Measurements from ENCODE around the gene IL25. TPM values are rescaled to one million over a fixed set of nuclear protein-coding genes. Genes with fewer than 3 reads are reported as not detected.

IL25 gene
- not detected in 2 replicates for total RNA-seq
- polyA plus RNA-seq = not detected in 2 replicates

DNA sequence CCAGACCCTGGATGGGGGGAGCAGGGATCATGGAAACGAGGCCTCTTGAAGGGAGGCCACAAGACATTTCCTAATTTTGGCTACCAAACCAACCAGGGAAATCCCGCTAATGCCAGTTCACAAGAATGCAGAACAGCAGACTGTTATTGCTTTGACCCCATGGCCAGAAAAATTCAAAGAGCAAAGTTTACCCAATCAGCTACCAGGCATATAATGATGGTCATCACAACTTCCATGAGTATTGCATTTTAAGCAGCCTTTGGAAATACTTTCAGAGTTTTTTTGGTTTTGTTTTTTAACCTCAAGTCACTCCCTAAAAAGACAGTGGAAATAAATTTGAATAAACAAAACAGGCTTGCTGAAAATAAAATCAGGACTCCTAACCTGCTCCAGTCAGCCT is at the start of gene IL25:
IL25 (plus strand) TSS at position 301 of the 400 bp plus-strand sequence.
- Histone ChIP-seq H3K79me2 (no peaks in the 10 kb centered on the region), H3K36me3 (replicated peaks; ENCODE audit: insufficient read depth, low read depth) (no peaks in the 10 kb centered on the region), H3K4me1 (ENCODE audit: insufficient read depth) (no peaks in the 10 kb centered on the region), H4K20me1 (ENCODE audit: insufficient read depth, poor library complexity, severe bottlenecking) (no peaks in the 10 kb centered on the region), H3K27me3 (no peaks in the 10 kb centered on the region), H3K4me3 (no peak within 1 kb of the TSS), H3K4me2 (no peak within 1 kb of the TSS), H3K27ac (no peak within 1 kb of the TSS), H2AFZ (no peak within 1 kb of the TSS), H3K9me3 (ENCODE audit: low read depth) (no peaks in the 10 kb centered on the region), H3K9me2 (replicated peaks; ENCODE audit: insufficient read depth) (no peaks in the 10 kb centered on the region)
- WGBS (ENCODE audit: low lambda C conversion rate, missing lambda C conversion rate) = 90% methylated on average over 2 of the region's 2 CpGs
- TF ChIP-seq, protein P1, sequence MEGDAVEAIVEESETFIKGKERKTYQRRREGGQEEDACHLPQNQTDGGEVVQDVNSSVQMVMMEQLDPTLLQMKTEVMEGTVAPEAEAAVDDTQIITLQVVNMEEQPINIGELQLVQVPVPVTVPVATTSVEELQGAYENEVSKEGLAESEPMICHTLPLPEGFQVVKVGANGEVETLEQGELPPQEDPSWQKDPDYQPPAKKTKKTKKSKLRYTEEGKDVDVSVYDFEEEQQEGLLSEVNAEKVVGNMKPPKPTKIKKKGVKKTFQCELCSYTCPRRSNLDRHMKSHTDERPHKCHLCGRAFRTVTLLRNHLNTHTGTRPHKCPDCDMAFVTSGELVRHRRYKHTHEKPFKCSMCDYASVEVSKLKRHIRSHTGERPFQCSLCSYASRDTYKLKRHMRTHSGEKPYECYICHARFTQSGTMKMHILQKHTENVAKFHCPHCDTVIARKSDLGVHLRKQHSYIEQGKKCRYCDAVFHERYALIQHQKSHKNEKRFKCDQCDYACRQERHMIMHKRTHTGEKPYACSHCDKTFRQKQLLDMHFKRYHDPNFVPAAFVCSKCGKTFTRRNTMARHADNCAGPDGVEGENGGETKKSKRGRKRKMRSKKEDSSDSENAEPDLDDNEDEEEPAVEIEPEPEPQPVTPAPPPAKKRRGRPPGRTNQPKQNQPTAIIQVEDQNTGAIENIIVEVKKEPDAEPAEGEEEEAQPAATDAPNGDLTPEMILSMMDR (IDR thresholded peaks at IDR 0.05; ENCODE audit: poor library complexity) = no peak
- no peak for TF ChIP-seq EZH2 (IDR thresholded peaks at IDR 0.05; ENCODE audit: borderline replicate concordance)
- no peak for TF ChIP-seq EZH2phosphoT487 (IDR thresholded peaks at IDR 0.05; ENCODE audit: low read depth, severe bottlenecking, unreplicated experiment)
- no peak for DNase-seq (ENCODE audit: low spot score)

DNA sequence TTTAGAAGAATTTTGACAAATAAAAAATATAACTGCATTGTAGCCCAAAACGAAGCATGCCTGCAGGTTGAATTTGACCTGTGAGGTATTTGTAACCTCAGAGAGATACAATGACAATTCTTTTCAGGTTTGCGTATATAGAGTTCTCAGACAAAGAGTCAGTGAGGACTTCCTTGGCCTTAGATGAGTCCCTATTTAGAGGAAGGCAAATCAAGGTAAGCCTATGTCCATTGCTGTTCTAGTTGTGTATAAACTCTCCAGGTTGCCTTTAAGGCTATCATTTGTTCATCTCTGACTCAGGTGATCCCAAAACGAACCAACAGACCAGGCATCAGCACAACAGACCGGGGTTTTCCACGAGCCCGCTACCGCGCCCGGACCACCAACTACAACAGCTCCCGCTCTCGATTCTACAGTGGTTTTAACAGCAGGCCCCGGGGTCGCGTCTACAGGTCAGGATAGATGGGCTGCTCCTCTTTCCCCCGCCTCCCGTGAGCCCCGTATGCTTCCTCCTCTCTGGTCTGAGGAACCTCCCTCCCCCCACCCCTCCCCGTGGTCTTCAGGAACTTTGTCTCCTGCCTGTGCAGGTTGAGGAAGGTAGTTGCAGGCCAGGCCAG is 48.7 kb upstream of the IL25 start:
- H4K20me1 ChIP-seq (ENCODE audit: insufficient read depth, poor library complexity, severe bottlenecking) = peaks cover 12% of the 10 kb centered on the region
- no peaks in the 10 kb centered on the region for H3K9me2 ChIP-seq (replicated peaks; ENCODE audit: insufficient read depth)
- no peaks in the 10 kb centered on the region for H3K36me3 ChIP-seq (replicated peaks; ENCODE audit: insufficient read depth, low read depth)
- H3K4me3 ChIP-seq = no peak overlapping the region
- H3K79me2 ChIP-seq = peaks cover 28% of the 10 kb centered on the region
- no peak overlapping the region for H2AFZ ChIP-seq
- 91% methylated on average over 13 of the region's 18 CpGs for WGBS (ENCODE audit: low lambda C conversion rate, missing lambda C conversion rate)
- H3K9me3 ChIP-seq (ENCODE audit: low read depth) = no peaks in the 10 kb centered on the region
- no peak for DNase-seq (ENCODE audit: low spot score)
- H3K4me1 ChIP-seq (ENCODE audit: insufficient read depth) = peaks cover 14% of the 10 kb centered on the region
- no peak overlapping the region for H3K27ac ChIP-seq
- no peaks in the 10 kb centered on the region for H3K27me3 ChIP-seq
- peak overlapping the region; percentile 91 for H3K4me2 ChIP-seq
- TF ChIP-seq EZH2 (IDR thresholded peaks at IDR 0.05; ENCODE audit: borderline replicate concordance) (no peak), EZH2phosphoT487 (IDR thresholded peaks at IDR 0.05; ENCODE audit: low read depth, severe bottlenecking, unreplicated experiment) (no peak)
- TF ChIP-seq, protein P1 (IDR thresholded peaks at IDR 0.05; ENCODE audit: poor library complexity) = no peak

DNA sequence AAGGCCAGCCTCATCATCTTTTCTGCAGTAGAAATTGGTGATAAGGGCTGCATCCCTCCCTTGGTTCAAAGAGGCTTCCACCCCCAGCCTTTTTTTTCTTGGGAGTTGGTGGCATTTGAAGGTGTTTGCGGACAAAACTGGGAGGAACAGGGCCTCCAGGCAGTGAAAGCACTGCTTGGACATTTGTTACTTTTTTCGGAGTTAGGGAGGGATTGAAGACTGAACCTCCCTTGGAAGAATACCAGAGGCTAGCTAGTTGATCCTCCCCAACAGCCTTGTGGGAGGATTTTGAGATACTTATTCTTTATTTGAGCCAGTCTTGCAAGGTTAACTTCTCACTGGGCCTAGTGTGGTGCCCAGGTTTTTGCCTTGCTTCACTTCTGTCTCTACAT is 48.2 kb upstream of the IL25 start:
- Histone ChIP-seq H3K27me3 (no peaks in the 10 kb centered on the region), H4K20me1 (ENCODE audit: insufficient read depth, poor library complexity, severe bottlenecking) (peaks cover 12% of the 10 kb centered on the region), H3K4me3 (no peak overlapping the region), H3K36me3 (replicated peaks; ENCODE audit: insufficient read depth, low read depth) (no peaks in the 10 kb centered on the region), H2AFZ (no peak overlapping the region), H3K4me1 (ENCODE audit: insufficient read depth) (peaks cover 14% of the 10 kb centered on the region), H3K9me3 (ENCODE audit: low read depth) (no peaks in the 10 kb centered on the region), H3K9me2 (replicated peaks; ENCODE audit: insufficient read depth) (no peaks in the 10 kb centered on the region), H3K79me2 (peaks cover 28% of the 10 kb centered on the region), H3K4me2 (no peak overlapping the region), H3K27ac (no peak overlapping the region)
- no peak for DNase-seq (ENCODE audit: low spot score)
- 96% methylated on average over 2 of the region's 2 CpGs for WGBS (ENCODE audit: low lambda C conversion rate, missing lambda C conversion rate)
- TF ChIP-seq EZH2phosphoT487 (IDR thresholded peaks at IDR 0.05; ENCODE audit: low read depth, severe bottlenecking, unreplicated experiment) = no peak
- TF ChIP-seq, protein P1 (IDR thresholded peaks at IDR 0.05; ENCODE audit: poor library complexity) = no peak
- TF ChIP-seq EZH2 (IDR thresholded peaks at IDR 0.05; ENCODE audit: borderline replicate concordance) = no peak

Measured in hepatocyte (in vitro differentiated cells).